Measurements from ENCODE around the gene WLS.
"Not testable (repeated sequence)": the region's sequence is repeated elsewhere in the genome, so short reads cannot be mapped to it uniquely, and the experiment has no call there.

The WLS gene

GRCh38 chr1:68232289-68233148 lies at the start of gene WLS:
WLS (minus strand) TSS chr1:68232523; CDS start chr1:68232299, 224 bp downstream.
- no peak for DNase-seq

- DNase-seq, result no peak
Measured at GRCh38 chr1:68280286-68280685, 48.0 kb upstream of the WLS start.

- no peak for DNase-seq
Measured at GRCh38 chr1:68279846-68280245, 47.5 kb upstream of the WLS start.

GRCh38 chr1:68278221-68278620 lies 45.9 kb upstream of the WLS start:
- DNase-seq, result no peak

- no peak for DNase-seq
Measured at GRCh38 chr1:68276448-68276847, 44.1 kb upstream of the WLS start.

- DNase-seq, result no peak
Measured at GRCh38 chr1:68273530-68273929, 41.2 kb upstream of the WLS start.

GRCh38 chr1:68271596-68271995 lies 39.3 kb upstream of the WLS start:
- no peak for DNase-seq

GRCh38 chr1:68270951-68271350 lies 38.6 kb upstream of the WLS start:
- no peak for DNase-seq

GRCh38 chr1:68269637-68270430 lies 37.5 kb upstream of the WLS start:
- DNase-seq, result no peak

- DNase-seq, result no peak
Measured at GRCh38 chr1:68268896-68269483, 36.7 kb upstream of the WLS start.

GRCh38 chr1:68256824-68257223 lies 24.5 kb upstream of the WLS start:
- not testable (repeated sequence) for DNase-seq

GRCh38 chr1:68255301-68255700 lies 23.0 kb upstream of the WLS start:
- no peak for DNase-seq

- no peak for DNase-seq
Measured at GRCh38 chr1:68254667-68255226, 22.4 kb upstream of the WLS start.

GRCh38 chr1:68237040-68237439 lies 4.7 kb upstream of the WLS start:
- no peak for DNase-seq

- DNase-seq, result no peak
Measured at GRCh38 chr1:68234094-68234493, 1.8 kb upstream of the WLS start.

- no peak for DNase-seq
Measured at GRCh38 chr1:68233202-68233601, 879 bp upstream of the WLS start.

GRCh38 chr1:68231627-68232288 lies 565 bp downstream of the WLS start:
- DNase-seq, result no peak

GRCh38 chr1:68230901-68231626 lies 1.3 kb downstream of the WLS start:
- no peak for DNase-seq

GRCh38 chr1:68230484-68230802 lies 1.9 kb downstream of the WLS start:
- DNase-seq, result no peak

- DNase-seq, result no peak
Measured at GRCh38 chr1:68229650-68230483, 2.5 kb downstream of the WLS start.

GRCh38 chr1:68228851-68229250 lies 3.5 kb downstream of the WLS start:
- no peak for DNase-seq

Data from stimulated activated CD4-positive, alpha-beta T cell treated with anti-CD3 and anti-CD28 coated beads, Interleukin-4, amount 100 ng/mL, for 24 hours (primary cell).